HepG2 (cell line): ENCODE measurements around the gene SERPINE2.
A peak's percentile ranks its signal among the peaks of the same experiment; 100 is the strongest.

ENCODE experiments used
- ASH2L ChIP-seq: fragments of 300-600, 200-600 bp; sonication (generic); IDR thresholded peaks from 2 replicates; pipeline ENCODE4 v1.7.0; 2017; ENCODE audit warnings: low read depth, mild to moderate bottlenecking, moderate library complexity, mixed read lengths, low read length; ENCODE audit not compliant: insufficient read length
- CEBPG ChIP-seq: IDR thresholded peaks from 2 replicates; pipeline ENCODE4 v1.6.1; 2016
- GATAD1 ChIP-seq: IDR thresholded peaks from 2 replicates; pipeline ENCODE4 v1.6.1; 2016; ENCODE audit warnings: missing genetic modification reagents, missing compliant biosample characterization
- NBN ChIP-seq: fragments of 450-650 bp; conservative IDR thresholded peaks from 2 replicates; pipeline ENCODE4 v1.6.1; 2017
- NFE2L1 ChIP-seq: sonication (generic); formaldehyde crosslinking; IDR thresholded peaks from 2 replicates; pipeline ENCODE4 v1.4.0; 2020; ENCODE audit warnings: missing genetic modification reagents, mild to moderate bottlenecking, borderline replicate concordance
- POLR2AphosphoS2 ChIP-seq: IDR thresholded peaks from 2 replicates; pipeline ENCODE4 v1.6.1; 2011; ENCODE audit warnings: low read depth, low read length, improper control_type of control experiment
- TAF1 ChIP-seq: sonication (generic); formaldehyde crosslinking; IDR thresholded peaks from 2 replicates; pipeline ENCODE4 v1.4.0; 2020; ENCODE audit warnings: missing genetic modification reagents
- YY1 ChIP-seq: IDR thresholded peaks from 2 replicates; pipeline ENCODE4 v1.6.1; 2011; ENCODE audit warnings: low read length, low read depth, moderate library complexity, mild to moderate bottlenecking; ENCODE audit not compliant: insufficient read depth, insufficient replicate concordance
- ZFX ChIP-seq: sonication (generic); formaldehyde crosslinking; IDR thresholded peaks from 2 replicates; pipeline ENCODE4 v1.4.0; 2020; ENCODE audit warnings: mild to moderate bottlenecking, low read depth, missing genetic modification reagents, moderate library complexity
- ZNF747 ChIP-seq: sonication (generic); formaldehyde crosslinking; IDR thresholded peaks from 2 replicates; pipeline ENCODE4 v1.8.1; 2023; ENCODE audit warnings: missing genetic modification reagents, mild to moderate bottlenecking, borderline replicate concordance
- ZNF775 ChIP-seq: sonication (generic); formaldehyde crosslinking; IDR thresholded peaks from 2 replicates; pipeline ENCODE4 v1.4.0; 2020; ENCODE audit warnings: missing genetic modification reagents, mild to moderate bottlenecking, moderate library complexity, borderline replicate concordance
- TF ChIP-seq, protein P1 (sequence below): sonication (generic); formaldehyde crosslinking; IDR thresholded peaks from 2 replicates; pipeline ENCODE4 v1.8.1; 2023; ENCODE audit warnings: missing genetic modification reagents, inconsistent platforms, borderline replicate concordance
- TF ChIP-seq, protein P2 (sequence below): sonication (generic); formaldehyde crosslinking; IDR thresholded peaks from 2 replicates; pipeline ENCODE4 v1.5.0; 2020; ENCODE audit warnings: mild to moderate bottlenecking, missing genetic modification reagents, moderate library complexity
- TF ChIP-seq, protein P3 (sequence below), 2 experiments: sonication (generic) in 1 of 2; formaldehyde crosslinking in 1 of 2; IDR thresholded peaks; 2 replicates each; pipeline versions ENCODE4 v1.4.0 to v1.6.1; 2016 to 2020; ENCODE audit warnings: borderline replicate concordance in 1 of 2, low read depth in 1 of 2, mild to moderate bottlenecking in 1 of 2, missing genetic modification reagents in 1 of 2

- TF ChIP-seq POLR2AphosphoS2 = no peak
- TF ChIP-seq NFE2L1 = no peak
- TF ChIP-seq, protein P1, sequence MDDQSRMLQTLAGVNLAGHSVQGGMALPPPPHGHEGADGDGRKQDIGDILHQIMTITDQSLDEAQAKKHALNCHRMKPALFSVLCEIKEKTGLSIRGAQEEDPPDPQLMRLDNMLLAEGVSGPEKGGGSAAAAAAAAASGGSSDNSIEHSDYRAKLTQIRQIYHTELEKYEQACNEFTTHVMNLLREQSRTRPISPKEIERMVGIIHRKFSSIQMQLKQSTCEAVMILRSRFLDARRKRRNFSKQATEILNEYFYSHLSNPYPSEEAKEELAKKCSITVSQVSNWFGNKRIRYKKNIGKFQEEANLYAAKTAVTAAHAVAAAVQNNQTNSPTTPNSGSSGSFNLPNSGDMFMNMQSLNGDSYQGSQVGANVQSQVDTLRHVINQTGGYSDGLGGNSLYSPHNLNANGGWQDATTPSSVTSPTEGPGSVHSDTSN = no peak
- TF ChIP-seq, protein P2, sequence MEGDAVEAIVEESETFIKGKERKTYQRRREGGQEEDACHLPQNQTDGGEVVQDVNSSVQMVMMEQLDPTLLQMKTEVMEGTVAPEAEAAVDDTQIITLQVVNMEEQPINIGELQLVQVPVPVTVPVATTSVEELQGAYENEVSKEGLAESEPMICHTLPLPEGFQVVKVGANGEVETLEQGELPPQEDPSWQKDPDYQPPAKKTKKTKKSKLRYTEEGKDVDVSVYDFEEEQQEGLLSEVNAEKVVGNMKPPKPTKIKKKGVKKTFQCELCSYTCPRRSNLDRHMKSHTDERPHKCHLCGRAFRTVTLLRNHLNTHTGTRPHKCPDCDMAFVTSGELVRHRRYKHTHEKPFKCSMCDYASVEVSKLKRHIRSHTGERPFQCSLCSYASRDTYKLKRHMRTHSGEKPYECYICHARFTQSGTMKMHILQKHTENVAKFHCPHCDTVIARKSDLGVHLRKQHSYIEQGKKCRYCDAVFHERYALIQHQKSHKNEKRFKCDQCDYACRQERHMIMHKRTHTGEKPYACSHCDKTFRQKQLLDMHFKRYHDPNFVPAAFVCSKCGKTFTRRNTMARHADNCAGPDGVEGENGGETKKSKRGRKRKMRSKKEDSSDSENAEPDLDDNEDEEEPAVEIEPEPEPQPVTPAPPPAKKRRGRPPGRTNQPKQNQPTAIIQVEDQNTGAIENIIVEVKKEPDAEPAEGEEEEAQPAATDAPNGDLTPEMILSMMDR (CRISPR knock-in tag) = peak; percentile 30
- no peak for TF ChIP-seq ZFX
- TF ChIP-seq ZNF775 = no peak
- no peak for TF ChIP-seq ASH2L
- no peak for TF ChIP-seq YY1
- TF ChIP-seq, protein P3, sequence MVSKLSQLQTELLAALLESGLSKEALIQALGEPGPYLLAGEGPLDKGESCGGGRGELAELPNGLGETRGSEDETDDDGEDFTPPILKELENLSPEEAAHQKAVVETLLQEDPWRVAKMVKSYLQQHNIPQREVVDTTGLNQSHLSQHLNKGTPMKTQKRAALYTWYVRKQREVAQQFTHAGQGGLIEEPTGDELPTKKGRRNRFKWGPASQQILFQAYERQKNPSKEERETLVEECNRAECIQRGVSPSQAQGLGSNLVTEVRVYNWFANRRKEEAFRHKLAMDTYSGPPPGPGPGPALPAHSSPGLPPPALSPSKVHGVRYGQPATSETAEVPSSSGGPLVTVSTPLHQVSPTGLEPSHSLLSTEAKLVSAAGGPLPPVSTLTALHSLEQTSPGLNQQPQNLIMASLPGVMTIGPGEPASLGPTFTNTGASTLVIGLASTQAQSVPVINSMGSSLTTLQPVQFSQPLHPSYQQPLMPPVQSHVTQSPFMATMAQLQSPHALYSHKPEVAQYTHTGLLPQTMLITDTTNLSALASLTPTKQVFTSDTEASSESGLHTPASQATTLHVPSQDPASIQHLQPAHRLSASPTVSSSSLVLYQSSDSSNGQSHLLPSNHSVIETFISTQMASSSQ (IDR thresholded peaks at IDR 0.05; ENCODE audit: low read depth) = no peak
- TF ChIP-seq, protein P3 (CRISPR knock-in tag; IDR thresholded peaks at IDR 0.05; ENCODE audit: borderline replicate concordance) = no peak
- TF ChIP-seq ZNF747 = no peak
- TF ChIP-seq NBN = no peak
- TF ChIP-seq CEBPG (CRISPR knock-in tag) = no peak
- TF ChIP-seq TAF1 (CRISPR knock-in tag) = 0 out of 2 replicates have a peak, but pooled peaks have one; percentile 26
- peak; percentile 69; the same call in 1 of the 2 replicates for TF ChIP-seq GATAD1 (CRISPR knock-in tag)
Measured at GRCh38 chr2:223944166-223944702, 94.9 kb downstream of the SERPINE2 start.
